GM19395 (cell line): ENCODE data around the gene ART5.

Experiments
- ATAC-seq: cut with Tn5 transposase; IDR thresholded peaks from one replicate; pipeline ENCODE4 v1.9.1; 2021; ENCODE audit warnings: mild to moderate bottlenecking, moderate library complexity; ENCODE audit not compliant: unreplicated experiment

The ART5 gene

GRCh38 chr11:3641701-3642070 lies at the start of gene ART5:
Gene ART5 (minus strand): TSS chr11:3641992. CDS start chr11:3641862, 130 bp downstream.
- ATAC-seq = no peak

GRCh38 chr11:3686751-3687150 lies 45.0 kb upstream of the ART5 start:
- ATAC-seq = no peak

GRCh38 chr11:3685923-3686322 lies 44.1 kb upstream of the ART5 start:
- no peak for ATAC-seq

GRCh38 chr11:3684819-3685172 lies 43.0 kb upstream of the ART5 start:
- ATAC-seq = no peak

GRCh38 chr11:3684129-3684818 lies 42.5 kb upstream of the ART5 start:
- no peak for ATAC-seq

- no peak for ATAC-seq
Observed at GRCh38 chr11:3683039-3683438, 41.2 kb upstream of the ART5 start.

GRCh38 chr11:3679077-3679476 lies 37.3 kb upstream of the ART5 start:
- no peak for ATAC-seq

- no peak for ATAC-seq
Observed at GRCh38 chr11:3675971-3676370, 34.2 kb upstream of the ART5 start.

GRCh38 chr11:3674189-3674588 lies 32.4 kb upstream of the ART5 start:
- no peak for ATAC-seq

- ATAC-seq = no peak
Observed at GRCh38 chr11:3671334-3672254, 29.8 kb upstream of the ART5 start, which contains the start of gene CHRNA10. Gene CHRNA10 (minus strand): TSS chr11:3671384. CDS start chr11:3671312, 72 bp downstream.

- no peak for ATAC-seq
Observed at GRCh38 chr11:3669742-3670183, 28.0 kb upstream of the ART5 start.

GRCh38 chr11:3669128-3669527 lies 27.3 kb upstream of the ART5 start:
- ATAC-seq = no peak

- ATAC-seq = no peak
Observed at GRCh38 chr11:3667149-3668035, 25.6 kb upstream of the ART5 start.

GRCh38 chr11:3666023-3666530 lies 24.3 kb upstream of the ART5 start:
- ATAC-seq = no peak

GRCh38 chr11:3665336-3666022 lies 23.7 kb upstream of the ART5 start:
- ATAC-seq = no peak

- ATAC-seq = no peak
Observed at GRCh38 chr11:3664032-3664630, 22.3 kb upstream of the ART5 start.

GRCh38 chr11:3662856-3663255 lies 21.1 kb upstream of the ART5 start:
- no peak for ATAC-seq

- ATAC-seq = no peak
Observed at GRCh38 chr11:3660960-3661359, 19.2 kb upstream of the ART5 start.

- ATAC-seq = no peak
Observed at GRCh38 chr11:3659595-3660515, 18.1 kb upstream of the ART5 start.
